Nephron progenitor cell (in vitro differentiated cells): ENCODE measurements around the gene PTPRC.

Source experiments
- DNase-seq: peaks from one replicate; pipeline ENCODE4 v3.0.0; 2021
- H3K27ac Mint-ChIP-seq: 2 replicates; pipeline ENCODE4 v1.8.0; 2021; ENCODE audit warnings: mild to moderate bottlenecking, moderate library complexity, mixed read lengths
- H3K27me3 Mint-ChIP-seq: 2 replicates; pipeline ENCODE4 v1.8.0; 2021; ENCODE audit warnings: mild to moderate bottlenecking, low read depth, mixed read lengths; ENCODE audit not compliant: poor library complexity
- H3K36me3 Mint-ChIP-seq: 2 replicates; pipeline ENCODE4 v1.8.0; 2021; ENCODE audit warnings: low read depth, mixed read lengths
- H3K4me1 Mint-ChIP-seq: 2 replicates; pipeline ENCODE4 v1.8.0; 2021; ENCODE audit warnings: mixed read lengths
- H3K4me3 Mint-ChIP-seq: 2 replicates; pipeline ENCODE4 v1.8.0; 2021; ENCODE audit warnings: mild to moderate bottlenecking, moderate library complexity, mixed read lengths
- H3K9me3 Mint-ChIP-seq: 2 replicates; pipeline ENCODE4 v1.8.0; 2021; ENCODE audit warnings: mild to moderate bottlenecking, moderate library complexity, mixed read lengths
- TF ChIP-seq, protein P1 (sequence below): fragments of 200-600 bp; sonication (generic); IDR thresholded peaks from 2 replicates; pipeline ENCODE4 v1.5.0; 2021; ENCODE audit warnings: antibody characterized with exemption

The PTPRC gene

DNA sequence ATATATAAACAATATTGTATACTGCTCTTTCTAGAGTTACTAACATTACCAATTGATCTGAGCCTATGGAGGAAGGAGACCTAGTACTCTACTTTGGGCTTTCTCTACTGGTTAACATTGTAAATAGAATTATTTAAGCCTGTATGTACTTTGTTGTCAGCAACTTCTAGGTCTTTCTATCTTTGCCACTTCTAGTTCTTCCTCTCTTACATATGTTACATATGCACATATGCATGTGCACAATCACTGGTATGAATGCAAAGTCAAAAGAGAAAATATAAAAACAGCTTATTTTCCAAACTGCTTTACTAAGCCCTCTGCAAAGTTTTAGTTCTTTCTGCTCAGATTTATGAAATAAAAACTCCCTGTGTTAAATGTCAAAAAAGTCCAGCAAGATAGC lies 84.3 kb downstream of the PTPRC start:
- Mint-ChIP-seq H3K36me3 (no peaks in the 10 kb centered on the region), H3K9me3 (no peaks in the 10 kb centered on the region), H3K27ac (no peak overlapping the region), H3K27me3 (peaks cover 4% of the 10 kb centered on the region), H3K4me3 (no peak overlapping the region), H3K4me1 (no peaks in the 10 kb centered on the region)
- DNase-seq = no peak
- TF ChIP-seq, protein P1, sequence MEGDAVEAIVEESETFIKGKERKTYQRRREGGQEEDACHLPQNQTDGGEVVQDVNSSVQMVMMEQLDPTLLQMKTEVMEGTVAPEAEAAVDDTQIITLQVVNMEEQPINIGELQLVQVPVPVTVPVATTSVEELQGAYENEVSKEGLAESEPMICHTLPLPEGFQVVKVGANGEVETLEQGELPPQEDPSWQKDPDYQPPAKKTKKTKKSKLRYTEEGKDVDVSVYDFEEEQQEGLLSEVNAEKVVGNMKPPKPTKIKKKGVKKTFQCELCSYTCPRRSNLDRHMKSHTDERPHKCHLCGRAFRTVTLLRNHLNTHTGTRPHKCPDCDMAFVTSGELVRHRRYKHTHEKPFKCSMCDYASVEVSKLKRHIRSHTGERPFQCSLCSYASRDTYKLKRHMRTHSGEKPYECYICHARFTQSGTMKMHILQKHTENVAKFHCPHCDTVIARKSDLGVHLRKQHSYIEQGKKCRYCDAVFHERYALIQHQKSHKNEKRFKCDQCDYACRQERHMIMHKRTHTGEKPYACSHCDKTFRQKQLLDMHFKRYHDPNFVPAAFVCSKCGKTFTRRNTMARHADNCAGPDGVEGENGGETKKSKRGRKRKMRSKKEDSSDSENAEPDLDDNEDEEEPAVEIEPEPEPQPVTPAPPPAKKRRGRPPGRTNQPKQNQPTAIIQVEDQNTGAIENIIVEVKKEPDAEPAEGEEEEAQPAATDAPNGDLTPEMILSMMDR = no peak

DNA sequence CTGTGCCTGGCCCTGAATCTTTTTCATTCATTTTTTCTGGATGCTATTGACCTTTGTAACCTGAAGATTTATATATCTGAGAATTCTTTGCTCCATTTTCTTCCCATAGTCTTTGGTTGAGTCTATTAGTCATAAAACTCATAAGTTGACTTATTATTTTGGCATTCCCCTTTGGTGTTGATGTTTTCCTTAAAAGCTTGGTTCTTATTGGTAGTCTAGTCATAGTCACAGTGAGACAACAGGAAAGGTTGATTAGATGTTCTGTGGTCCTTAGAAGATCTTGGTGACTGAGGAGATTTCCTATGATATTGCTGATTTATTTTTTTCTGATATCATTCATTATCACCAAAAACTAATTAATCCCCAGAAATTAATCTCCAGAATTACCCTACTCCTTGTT lies 86.2 kb downstream of the PTPRC start:
- no peak overlapping the region for H3K4me3 Mint-ChIP-seq
- H3K36me3 Mint-ChIP-seq = no peaks in the 10 kb centered on the region
- H3K9me3 Mint-ChIP-seq = no peaks in the 10 kb centered on the region
- H3K27me3 Mint-ChIP-seq = peaks cover 4% of the 10 kb centered on the region
- no peaks in the 10 kb centered on the region for H3K4me1 Mint-ChIP-seq
- TF ChIP-seq, protein P1 = no peak
- no peak overlapping the region for H3K27ac Mint-ChIP-seq
- no peak for DNase-seq

DNA sequence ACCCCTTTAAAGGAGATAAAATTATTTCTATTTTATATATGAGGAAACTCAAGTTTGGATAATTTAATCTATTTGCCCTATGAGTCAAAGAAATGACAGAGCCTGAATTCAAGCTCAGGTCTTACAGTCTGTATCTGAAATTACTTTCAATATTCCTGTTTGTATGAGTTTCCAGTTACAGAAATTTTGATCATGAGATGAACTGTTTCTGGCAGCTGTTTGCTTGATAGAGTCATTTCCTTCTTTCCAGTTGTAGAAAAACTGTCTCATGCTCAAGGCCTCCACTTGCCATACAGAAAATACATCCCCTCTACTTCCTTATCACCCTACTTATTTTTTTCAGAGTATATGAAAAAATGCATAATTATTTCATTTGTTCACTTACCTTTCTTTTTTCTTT lies 87.6 kb downstream of the PTPRC start:
- H3K9me3 Mint-ChIP-seq = no peaks in the 10 kb centered on the region
- H3K27ac Mint-ChIP-seq = no peak overlapping the region
- TF ChIP-seq, protein P1 = no peak
- DNase-seq = no peak
- no peak overlapping the region for H3K4me3 Mint-ChIP-seq
- peaks cover 4% of the 10 kb centered on the region for H3K27me3 Mint-ChIP-seq
- no peaks in the 10 kb centered on the region for H3K36me3 Mint-ChIP-seq
- no peaks in the 10 kb centered on the region for H3K4me1 Mint-ChIP-seq

DNA sequence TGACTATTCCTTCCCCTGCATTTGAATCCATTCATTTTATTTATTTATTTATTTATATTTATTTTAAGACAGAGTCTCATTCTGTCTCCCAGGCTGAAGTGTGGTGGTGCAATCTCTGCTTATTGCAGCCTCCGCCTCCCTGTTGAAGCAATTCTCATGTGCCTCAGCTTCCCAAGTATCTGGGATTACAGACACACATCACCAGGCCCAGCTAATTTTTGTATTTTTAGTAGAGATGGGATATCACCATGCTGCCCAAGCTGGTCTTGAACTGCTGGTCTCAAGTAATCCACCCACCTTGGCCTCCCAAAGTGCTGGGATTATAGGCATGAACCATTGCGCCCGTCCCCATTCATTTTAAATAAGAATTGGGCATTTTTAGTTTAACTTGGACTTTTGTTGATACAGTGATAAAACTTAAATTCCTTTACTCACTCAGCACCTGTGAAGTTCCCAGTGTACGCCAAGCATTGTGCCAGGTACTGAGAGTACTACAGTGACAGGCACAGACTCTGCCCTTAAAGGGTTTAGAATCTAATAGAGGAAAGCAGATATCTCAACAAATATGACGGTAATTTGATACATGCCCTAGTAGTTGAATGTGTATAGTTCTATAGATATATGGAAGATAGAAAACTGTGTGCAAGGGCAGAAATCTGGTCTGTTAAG lies 90.5 kb downstream of the PTPRC start:
- no peak for DNase-seq
- Mint-ChIP-seq H3K27ac (no peak overlapping the region), H3K9me3 (no peaks in the 10 kb centered on the region), H3K36me3 (no peaks in the 10 kb centered on the region), H3K4me3 (no peak overlapping the region), H3K27me3 (peaks cover 1% of the 10 kb centered on the region), H3K4me1 (peaks cover 11% of the 10 kb centered on the region)
- TF ChIP-seq, protein P1 = no peak

DNA sequence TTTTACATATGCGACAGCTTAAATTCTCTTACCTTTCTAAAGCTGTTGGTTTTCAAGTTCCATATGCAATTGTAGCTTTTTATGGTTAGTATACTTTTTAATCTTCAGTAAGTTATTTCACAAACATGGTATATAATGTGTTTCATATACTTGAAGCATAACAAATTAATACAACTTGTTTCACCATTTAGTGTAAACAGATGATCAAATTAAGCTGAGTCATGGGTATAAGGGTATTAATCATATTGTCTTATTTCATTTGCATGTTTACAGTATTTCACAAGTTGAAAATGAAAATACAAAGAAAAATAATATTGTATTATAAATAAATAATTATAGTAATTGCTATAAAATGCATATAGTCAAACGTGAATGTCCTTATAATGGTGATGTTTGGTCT lies 92.1 kb downstream of the PTPRC start:
- TF ChIP-seq, protein P1 = no peak
- no peaks in the 10 kb centered on the region for H3K36me3 Mint-ChIP-seq
- H3K4me1 Mint-ChIP-seq = peaks cover 17% of the 10 kb centered on the region
- no peak overlapping the region for H3K27ac Mint-ChIP-seq
- no peak overlapping the region for H3K4me3 Mint-ChIP-seq
- H3K9me3 Mint-ChIP-seq = no peaks in the 10 kb centered on the region
- no peaks in the 10 kb centered on the region for H3K27me3 Mint-ChIP-seq
- DNase-seq = no peak

DNA sequence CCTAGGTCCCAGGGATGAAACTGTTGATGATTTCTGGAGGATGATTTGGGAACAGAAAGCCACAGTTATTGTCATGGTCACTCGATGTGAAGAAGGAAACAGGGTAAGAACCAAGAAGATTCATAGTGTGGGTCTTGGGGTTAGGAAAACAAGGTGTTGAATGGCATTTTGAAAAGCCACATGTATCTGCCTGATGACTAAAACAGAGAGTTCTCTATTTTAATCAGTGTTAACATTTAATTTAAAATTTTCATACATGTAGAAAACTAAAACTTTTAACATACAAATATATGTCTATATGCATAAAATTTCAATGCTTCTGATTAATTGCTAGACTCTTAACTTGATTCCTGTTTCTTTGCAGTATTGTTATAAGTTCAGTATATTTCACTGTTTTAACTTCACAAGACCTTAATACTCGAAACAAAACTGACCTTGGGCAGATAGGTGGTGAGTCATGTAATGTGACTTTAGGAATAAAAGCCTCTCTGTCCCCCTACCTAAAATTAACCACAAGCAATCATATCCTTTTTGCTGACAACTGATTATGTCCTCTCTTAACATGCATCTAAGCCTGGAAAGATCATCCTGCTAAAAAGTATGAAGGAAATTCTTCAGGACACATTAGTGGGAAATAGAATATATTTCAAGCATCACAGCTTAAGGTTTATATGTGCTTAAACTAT lies 95.6 kb downstream of the PTPRC start:
- peaks cover 16% of the 10 kb centered on the region for H3K9me3 Mint-ChIP-seq
- TF ChIP-seq, protein P1 = no peak

More for the DNA sequence above, 95.6 kb downstream of the PTPRC start:
- no peak overlapping the region for H3K4me3 Mint-ChIP-seq
- peaks cover 3% of the 10 kb centered on the region for H3K27me3 Mint-ChIP-seq
- no peak overlapping the region for H3K27ac Mint-ChIP-seq
- no peak for DNase-seq
- H3K4me1 Mint-ChIP-seq = peaks cover 17% of the 10 kb centered on the region
- H3K36me3 Mint-ChIP-seq = no peaks in the 10 kb centered on the region
